B cell (primary cell): Measurements from ENCODE around the gene KRTAP19-7. TPM values are rescaled to one million over a fixed set of nuclear protein-coding genes. Genes with fewer than 3 reads are reported as not detected.

Experiments used
- ATAC-seq: fragments of 200-7000 bp; cut with Tn5 transposase; one replicate; pipeline ENCODE4 v1.10.0; 2021; ENCODE audit warnings: low read depth, mild to moderate bottlenecking, moderate number of reproducible peaks, moderate library complexity
- CTCF ChIA-PET: fragments of 350-600 bp; sonication (Branson Sonifier 250); formaldehyde crosslinking; loops from one replicate; lab custom pipeline; 2021; ENCODE audit warnings: antibody characterized with exemption, inconsistent platforms; lab: Charles Lee
- POLR2A ChIA-PET: fragments of 350-600 bp; sonication (Branson Sonifier 250); formaldehyde crosslinking; loops from one replicate; lab custom pipeline; 2021; ENCODE audit warnings: antibody characterized with exemption; lab: Charles Lee
- DNase-seq: peaks from one replicate; pipeline ENCODE4 v3.0.0; 2013
- H2AFZ ChIP-seq: 2 replicates; pipeline ENCODE4 v1.6.1; 2012; ENCODE audit warnings: mild to moderate bottlenecking, low read depth, low read length; ENCODE audit not compliant: insufficient read depth, poor library complexity, severe bottlenecking
- H3K27ac ChIP-seq, 2 donors: 1 replicate in 1 of 2; 2 replicates in 1 of 2; pipeline ENCODE4 v1.5.1; 2012 to 2013; ENCODE audit warnings: low read length in 2 of 2, mild to moderate bottlenecking in 2 of 2, moderate library complexity in 1 of 2
- H3K27me3 ChIP-seq, 4 experiments: fragments of 200-600 bp in 1 of 4; sonication (generic) in 1 of 4; replicated peaks in 1 of 4; 1 replicate in 2 of 4; 2 replicates in 2 of 4; pipeline versions ENCODE4 v1.6.1 to v1.7.0; 2013 to 2016; ENCODE audit warnings: low read length in 3 of 4, mild to moderate bottlenecking in 2 of 4, mixed read lengths in 1 of 4, moderate library complexity in 1 of 4; ENCODE audit not compliant: insufficient read depth in 4 of 4, control insufficient read depth in 3 of 4; ENCODE audit errors: control extremely low read depth in 1 of 4
- H3K36me3 ChIP-seq, 2 experiments: replicated peaks in 1 of 2; 1 replicate in 1 of 2; 2 replicates in 1 of 2; pipeline versions ENCODE4 v1.6.1 to v1.7.1; 2013; ENCODE audit warnings: low read length in 1 of 2; ENCODE audit not compliant: insufficient read depth in 2 of 2, control insufficient read depth in 1 of 2; ENCODE audit errors: control extremely low read depth in 1 of 2, extremely low read depth in 1 of 2
- H3K4me1 ChIP-seq, 2 donors: fragments of 200-600 bp in 1 of 2; sonication (generic) in 1 of 2; 1 replicate in 1 of 2; 2 replicates in 1 of 2; pipeline versions ENCODE4 v1.5.1 to v1.6.1; 2013 to 2017; ENCODE audit warnings: low read length in 2 of 2; ENCODE audit not compliant: control insufficient read depth in 2 of 2, insufficient read depth in 2 of 2
- H3K4me2 ChIP-seq: replicated peaks from 2 replicates; pipeline ENCODE3; 2012; ENCODE audit warnings: mild to moderate bottlenecking, low read depth, low read length; ENCODE audit not compliant: poor library complexity, severe bottlenecking
- H3K4me3 ChIP-seq, 5 experiments: fragments of 200-600 bp in 1 of 5; sonication (generic) in 1 of 5; 1 replicate in 3 of 5; 2 replicates in 2 of 5; pipeline versions ENCODE4 v1.5.1 to v1.7.0; 2011 to 2016; ENCODE audit warnings: low read length in 4 of 5, mild to moderate bottlenecking in 4 of 5, low read depth in 2 of 5, control low read depth in 1 of 5, moderate library complexity in 1 of 5; ENCODE audit not compliant: insufficient read depth in 1 of 5; ENCODE audit errors: control extremely low read depth in 1 of 5, extremely low read depth in 1 of 5
- H3K79me2 ChIP-seq: fragments of 200-600 bp; sonication (generic); one replicate; pipeline ENCODE4 v1.6.0; 2016; ENCODE audit warnings: low read length; ENCODE audit not compliant: control insufficient read depth, insufficient read depth
- H3K9ac ChIP-seq: fragments of 200-600 bp; sonication (generic); 2 replicates; pipeline ENCODE4 v1.6.1; 2017; ENCODE audit warnings: mild to moderate bottlenecking, low read length, moderate library complexity
- H3K9me3 ChIP-seq, 3 donors: one replicate each; pipeline versions ENCODE4 v1.6.1 to v1.7.1; 2013; ENCODE audit warnings: low read length in 2 of 3; ENCODE audit not compliant: control insufficient read depth in 2 of 3, insufficient read depth in 1 of 3; ENCODE audit errors: control extremely low read depth in 1 of 3
- H4K20me1 ChIP-seq: 2 replicates; pipeline ENCODE4 v1.6.0; 2012; ENCODE audit warnings: mild to moderate bottlenecking, low read length; ENCODE audit not compliant: insufficient read depth, control insufficient read depth, poor library complexity, severe bottlenecking
- H3K27ac Mint-ChIP-seq: one replicate; pipeline ENCODE4 v1.8.0; 2021; ENCODE audit warnings: mixed read lengths
- H3K27me3 Mint-ChIP-seq: one replicate; pipeline ENCODE4 v1.8.0; 2021; ENCODE audit warnings: mixed read lengths
- H3K4me1 Mint-ChIP-seq: one replicate; pipeline ENCODE4 v1.8.0; 2021; ENCODE audit warnings: mixed read lengths
- H3K4me3 Mint-ChIP-seq: one replicate; pipeline ENCODE4 v1.8.0; 2021; ENCODE audit warnings: mixed read lengths
- H3K9me3 Mint-ChIP-seq: one replicate; pipeline ENCODE4 v1.8.0; 2022; ENCODE audit warnings: mixed read lengths; ENCODE audit not compliant: insufficient read depth
- EZH2 ChIP-seq: IDR thresholded peaks from 2 replicates; pipeline ENCODE4 v1.6.1; 2012; ENCODE audit warnings: borderline replicate concordance, low read depth, mild to moderate bottlenecking, moderate library complexity, low read length; ENCODE audit not compliant: insufficient read depth, poor library complexity, severe bottlenecking
- WGBS: methylation state at CpG from one replicate; pipeline ENCODE4 v1.1.5; 2013; ENCODE audit warnings: missing lambda C conversion rate; ENCODE audit not compliant: insufficient coverage; 5-methylcytosine and 5-hydroxymethylcytosine counted together
- intact Hi-C: fragments of 100-400 bp; cut with micrococcal nuclease; formaldehyde crosslinking; loops from one replicate; pipeline ENCODE4 v1.10.0; 2022
- polyA minus RNA-seq: library from RNA; depleted of rRNA, polyadenylated mRNA; stranded (reverse); fragments of >200 nt; gene quantifications from 2 replicates; pipeline ENCODE4 v1.2.3, GENCODE V29; 2012
- polyA plus RNA-seq: library from polyadenylated mRNA; depleted of rRNA; stranded (reverse); fragments of >200 nt; gene quantifications from 2 replicates; pipeline ENCODE4 v1.2.3, GENCODE V29; 2012
- total RNA-seq, 2 donors: library from RNA; stranded (reverse); fragments of 120-200 nt in 1 of 2; gene quantifications; 1 replicate in 1 of 2; 2 replicates in 1 of 2; pipeline versions ENCODE4 v1.2.3 to v1.2.4, GENCODE V29; 2013 to 2022
- TF ChIP-seq, protein P1 (sequence below): fragments of 200-600 bp; IDR thresholded peaks from one replicate; pipeline ENCODE4 v1.8.0; 2022; ENCODE audit warnings: antibody characterized with exemption, mild to moderate bottlenecking

Gene KRTAP19-7, protein sequence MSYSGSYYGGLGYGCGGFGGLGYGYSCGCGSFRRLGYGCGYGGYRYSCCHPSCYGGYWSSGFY
- total RNA-seq: not detected in 2 replicates
- not detected for total RNA-seq (2013)
- polyA plus RNA-seq: not detected in 2 replicates
- polyA minus RNA-seq: not detected in 2 replicates

DNA sequence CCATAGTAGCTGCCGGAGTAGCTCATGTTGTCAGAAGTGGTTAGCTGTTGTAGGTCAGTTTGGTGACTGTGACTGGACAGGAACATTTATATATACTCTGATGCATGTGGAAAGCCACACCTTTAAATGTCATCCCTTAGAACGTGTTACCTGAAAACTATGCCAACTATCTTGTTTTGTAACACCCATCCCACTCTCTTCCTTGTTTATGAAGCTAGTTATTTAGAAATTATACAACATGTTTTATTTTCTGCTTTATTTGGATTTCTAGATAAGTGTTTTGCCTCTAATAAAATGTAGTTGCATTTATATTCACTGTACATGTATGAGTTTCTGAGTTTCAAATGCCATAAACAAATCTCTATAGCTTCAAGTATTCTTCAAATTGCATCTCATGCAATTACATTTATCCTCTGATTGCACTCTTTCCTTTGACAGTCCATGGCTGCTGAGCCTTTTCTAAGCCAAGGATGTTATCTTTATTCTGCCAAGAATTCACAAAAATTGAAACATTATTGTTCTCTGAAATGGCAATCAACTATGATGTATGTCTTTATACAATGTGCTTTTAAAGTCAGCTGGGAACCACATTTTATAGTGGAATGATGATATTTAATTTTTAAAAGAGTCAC lies at the start of gene KRTAP19-7:
Gene KRTAP19-7 (minus strand): TSS at position 51 of the 632 bp plus-strand sequence. CDS start 25 bp downstream, at position 26.
- Histone ChIP-seq H3K9ac (no peak within 1 kb of the TSS), H3K9me3 (peaks cover 0 to 2% (median 0%) of the 10 kb centered on the region in 3 donors), H4K20me1 (no peaks in the 10 kb centered on the region), H2AFZ (no peak within 1 kb of the TSS), H3K4me2 (no peak within 1 kb of the TSS), H3K27me3 (no peaks in the 10 kb centered on the region), H3K36me3 (no peaks in the 10 kb centered on the region), H3K79me2 (no peaks in the 10 kb centered on the region), H3K4me1 (no peaks in the 10 kb centered on the region), H3K4me3 (no peak within 1 kb of the TSS), H3K27ac (no peak within 1 kb of the TSS)
- no peaks in the 10 kb centered on the region for H3K9me3 Mint-ChIP-seq
- intact Hi-C loops: no loop called here
- no peak within 1 kb of the TSS for H3K27ac Mint-ChIP-seq
- ATAC-seq (no peak), DNase-seq (no peak)
- no peak within 1 kb of the TSS for H3K4me3 Mint-ChIP-seq
- no peaks in the 10 kb centered on the region for H3K27me3 Mint-ChIP-seq
- CTCF ChIA-PET: no interaction called here
- H3K4me1 Mint-ChIP-seq: no peaks in the 10 kb centered on the region
- TF ChIP-seq, protein P1, sequence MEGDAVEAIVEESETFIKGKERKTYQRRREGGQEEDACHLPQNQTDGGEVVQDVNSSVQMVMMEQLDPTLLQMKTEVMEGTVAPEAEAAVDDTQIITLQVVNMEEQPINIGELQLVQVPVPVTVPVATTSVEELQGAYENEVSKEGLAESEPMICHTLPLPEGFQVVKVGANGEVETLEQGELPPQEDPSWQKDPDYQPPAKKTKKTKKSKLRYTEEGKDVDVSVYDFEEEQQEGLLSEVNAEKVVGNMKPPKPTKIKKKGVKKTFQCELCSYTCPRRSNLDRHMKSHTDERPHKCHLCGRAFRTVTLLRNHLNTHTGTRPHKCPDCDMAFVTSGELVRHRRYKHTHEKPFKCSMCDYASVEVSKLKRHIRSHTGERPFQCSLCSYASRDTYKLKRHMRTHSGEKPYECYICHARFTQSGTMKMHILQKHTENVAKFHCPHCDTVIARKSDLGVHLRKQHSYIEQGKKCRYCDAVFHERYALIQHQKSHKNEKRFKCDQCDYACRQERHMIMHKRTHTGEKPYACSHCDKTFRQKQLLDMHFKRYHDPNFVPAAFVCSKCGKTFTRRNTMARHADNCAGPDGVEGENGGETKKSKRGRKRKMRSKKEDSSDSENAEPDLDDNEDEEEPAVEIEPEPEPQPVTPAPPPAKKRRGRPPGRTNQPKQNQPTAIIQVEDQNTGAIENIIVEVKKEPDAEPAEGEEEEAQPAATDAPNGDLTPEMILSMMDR: no peak
- no peak for TF ChIP-seq EZH2
- POLR2A ChIA-PET: no interaction called here
- no CpG with 5 or more reads among the region's 2 CpGs for WGBS

DNA sequence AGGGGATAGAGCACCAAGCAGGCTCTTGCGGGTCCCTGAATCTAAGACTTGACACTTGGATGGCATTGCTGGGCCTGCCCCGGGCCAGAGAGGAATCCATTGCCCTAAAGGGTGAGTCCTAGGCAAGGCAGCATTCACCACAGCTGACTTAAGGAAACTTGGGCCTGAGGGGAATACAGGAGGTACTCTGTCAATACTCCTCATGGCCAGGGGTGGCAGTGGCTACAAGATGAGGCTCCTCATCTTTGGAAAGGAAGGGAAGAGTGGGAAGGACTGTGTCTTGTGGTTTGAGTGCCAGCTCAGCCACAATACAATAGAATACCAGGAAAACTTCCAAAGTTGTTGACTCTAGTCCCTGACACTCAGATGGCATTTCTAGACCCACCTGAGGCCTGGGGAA lies 44.9 kb upstream of the KRTAP19-7 start:
- intact Hi-C loops: no loop called here
- H3K27ac Mint-ChIP-seq: no peak overlapping the region
- Histone ChIP-seq H3K36me3 (no peaks in the 10 kb centered on the region), H3K4me1 (no peaks in the 10 kb centered on the region), H3K9me3 (no peaks in the 10 kb centered on the region), H3K27me3 (no peaks in the 10 kb centered on the region), H3K9ac (no peak overlapping the region), H3K4me2 (no peak overlapping the region), H4K20me1 (no peaks in the 10 kb centered on the region), H3K4me3 (no peak overlapping the region), H3K79me2 (no peaks in the 10 kb centered on the region), H2AFZ (no peak overlapping the region), H3K27ac (no peak overlapping the region)
- ATAC-seq: no peak
- 77% methylated on average over 2 of the region's 2 CpGs for WGBS
- H3K4me1 Mint-ChIP-seq: no peaks in the 10 kb centered on the region
- H3K27me3 Mint-ChIP-seq: no peaks in the 10 kb centered on the region
- TF ChIP-seq, protein P1: no peak
- no peak for TF ChIP-seq EZH2
- no peak overlapping the region for H3K4me3 Mint-ChIP-seq
- no peak for DNase-seq
- H3K9me3 Mint-ChIP-seq: peaks cover 7% of the 10 kb centered on the region
- CTCF ChIA-PET: no interaction called here
- POLR2A ChIA-PET: no interaction called here
